Skeletal muscle tissue (tissue), 4 donors: Measurements from ENCODE around the gene FAM228A. TPM values are rescaled to one million over a fixed set of nuclear protein-coding genes. Genes with fewer than 3 reads are reported as not detected.
"Not testable (repeated sequence)": the region's sequence is repeated elsewhere in the genome, so short reads cannot be mapped to it uniquely, and the experiment has no call there.

Experiments used
- H3K27ac ChIP-seq: one replicate; pipeline ENCODE4 v1.7.0; 2013; ENCODE audit warnings: mild to moderate bottlenecking, low read depth, low read length, inconsistent platforms
- H3K27me3 ChIP-seq, 3 donors: one replicate each; pipeline ENCODE4 v1.7.0; 2013; ENCODE audit warnings: low read length in 3 of 3; ENCODE audit not compliant: control insufficient read depth in 3 of 3, insufficient read depth in 3 of 3
- H3K36me3 ChIP-seq, 3 donors: one replicate each; pipeline ENCODE4 v1.7.0; 2013; ENCODE audit warnings: low read length in 3 of 3; ENCODE audit not compliant: control insufficient read depth in 3 of 3, insufficient read depth in 3 of 3
- H3K4me1 ChIP-seq, 3 donors: one replicate each; pipeline ENCODE4 v1.7.0; 2013; ENCODE audit warnings: low read length in 3 of 3, mild to moderate bottlenecking in 3 of 3; ENCODE audit not compliant: control insufficient read depth in 3 of 3, insufficient read depth in 3 of 3
- H3K4me3 ChIP-seq, 3 donors: one replicate each; pipeline ENCODE4 v1.7.0; 2013; ENCODE audit warnings: low read length in 3 of 3
- H3K9ac ChIP-seq, 3 donors: one replicate each; pipeline ENCODE4 v1.7.0; 2013; ENCODE audit warnings: low read length in 3 of 3, mild to moderate bottlenecking in 3 of 3, moderate library complexity in 2 of 3, low read depth in 1 of 3
- H3K9me3 ChIP-seq, 3 donors: one replicate each; pipeline ENCODE4 v1.7.0; 2013; ENCODE audit warnings: low read length in 3 of 3; ENCODE audit not compliant: control insufficient read depth in 3 of 3
- total RNA-seq: library from RNA; depleted of rRNA; stranded (reverse); fragments of >200 nt; gene quantifications from one replicate; pipeline ENCODE4 v1.2.3, GENCODE V29; 2014
- donor health status: Osteomylitis.

FAM228A gene
- total RNA-seq, 1 donor from 2014 or later: 0.52 TPM

GRCh38 chr2:24183366-24184069 lies 8.7 kb downstream of the FAM228A start:
- H3K36me3 ChIP-seq: no peaks in the 10 kb centered on the region
- no peak overlapping the region for H3K4me3 ChIP-seq
- no peaks in the 10 kb centered on the region for H3K4me1 ChIP-seq
- H3K27ac ChIP-seq: no peak overlapping the region
- no peaks in the 10 kb centered on the region for H3K27me3 ChIP-seq
- H3K9me3 ChIP-seq: no peaks in the 10 kb centered on the region
- no peak overlapping the region for H3K9ac ChIP-seq

DNA sequence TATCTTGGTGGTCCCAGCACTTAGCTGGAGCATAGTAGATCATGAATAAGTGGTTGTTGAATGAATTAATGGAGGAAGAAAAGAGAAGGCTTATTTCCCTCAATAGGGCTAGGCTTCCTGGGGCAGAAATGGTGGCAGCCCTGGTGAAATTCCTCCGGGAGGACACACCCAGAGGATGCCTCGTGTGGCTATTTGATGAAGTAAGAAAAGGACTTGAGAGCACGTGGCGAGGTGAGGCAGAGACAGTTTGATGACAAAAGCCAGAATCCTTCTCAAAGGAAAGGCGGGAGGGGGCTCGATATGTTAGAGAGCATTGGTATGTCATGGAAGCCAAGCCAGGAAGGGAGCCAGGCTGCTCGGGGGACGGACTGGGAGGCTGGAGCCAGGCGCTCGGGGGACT lies 14.7 kb downstream of the FAM228A start:
- H3K27ac ChIP-seq: no peak overlapping the region
- H3K4me3 ChIP-seq: no peak overlapping the region
- H3K9ac ChIP-seq: no peak overlapping the region
- no peaks in the 10 kb centered on the region for H3K4me1 ChIP-seq
- H3K27me3 ChIP-seq: no peaks in the 10 kb centered on the region
- peaks cover 0 to 2% (median 0%) of the 10 kb centered on the region in 3 donors for H3K36me3 ChIP-seq
- H3K9me3 ChIP-seq: no peaks in the 10 kb centered on the region

GRCh38 chr2:24190503-24190902 lies 15.7 kb downstream of the FAM228A start:
- H3K36me3 ChIP-seq: peaks cover 0 to 2% (median 0%) of the 10 kb centered on the region in 3 donors
- H3K27ac ChIP-seq: no peak overlapping the region
- H3K9ac ChIP-seq: no peak overlapping the region
- H3K4me3 ChIP-seq: no peak overlapping the region
- H3K4me1 ChIP-seq: no peaks in the 10 kb centered on the region
- H3K27me3 ChIP-seq: no peaks in the 10 kb centered on the region
- H3K9me3 ChIP-seq: no peaks in the 10 kb centered on the region

DNA sequence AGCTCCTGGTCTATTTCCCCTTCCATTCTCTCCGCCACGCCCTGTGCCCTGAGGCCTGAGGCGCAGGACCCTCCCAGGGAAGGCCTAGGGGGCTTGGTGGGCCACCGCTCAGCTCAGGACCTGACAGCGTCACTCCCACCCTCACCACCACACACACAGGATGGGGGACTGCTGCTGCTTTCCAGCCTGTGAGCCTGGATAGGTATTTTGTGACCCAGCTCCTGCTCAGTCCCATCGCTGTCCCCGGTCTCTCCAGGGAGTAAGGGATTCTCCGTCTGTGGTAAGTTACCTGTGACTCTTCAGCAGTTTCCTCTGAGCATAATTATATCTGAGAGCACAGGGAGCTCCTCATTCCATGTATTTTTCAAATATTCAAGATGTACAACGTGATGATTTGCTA lies 16.3 kb downstream of the FAM228A start:
- Histone ChIP-seq H3K9ac (no peak overlapping the region), H3K27me3 (no peaks in the 10 kb centered on the region), H3K9me3 (no peaks in the 10 kb centered on the region), H3K4me1 (no peaks in the 10 kb centered on the region), H3K4me3 (no peak overlapping the region), H3K36me3 (peaks cover 0 to 2% (median 0%) of the 10 kb centered on the region in 3 donors), H3K27ac (no peak overlapping the region)

DNA sequence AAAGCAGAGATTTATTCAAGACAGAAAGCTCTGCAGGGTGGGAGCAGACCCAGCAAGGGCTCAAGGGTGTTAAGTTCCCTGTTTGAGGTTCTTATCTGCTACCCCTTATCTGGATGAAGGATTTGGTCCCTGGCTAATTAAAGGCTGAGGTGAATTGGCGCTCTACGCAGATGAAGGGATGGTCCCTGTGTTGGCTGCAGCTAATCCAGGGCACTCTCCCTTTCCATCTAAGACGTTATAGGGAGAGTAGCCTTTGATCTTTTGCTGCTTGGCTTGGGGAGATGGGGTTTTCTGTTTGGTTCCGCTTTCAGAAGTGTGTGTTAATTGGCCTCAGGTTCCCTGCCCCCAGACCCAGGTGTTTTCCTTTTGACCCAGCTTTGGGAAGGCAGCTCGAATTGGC lies 17.0 kb downstream of the FAM228A start:
- Histone ChIP-seq H3K4me1 (no peaks in the 10 kb centered on the region), H3K9me3 (no peaks in the 10 kb centered on the region), H3K27me3 (no peaks in the 10 kb centered on the region), H3K9ac (no peak overlapping the region), H3K36me3 (peaks cover 0 to 2% (median 0%) of the 10 kb centered on the region in 3 donors), H3K4me3 (no peak overlapping the region), H3K27ac (no peak overlapping the region)

DNA sequence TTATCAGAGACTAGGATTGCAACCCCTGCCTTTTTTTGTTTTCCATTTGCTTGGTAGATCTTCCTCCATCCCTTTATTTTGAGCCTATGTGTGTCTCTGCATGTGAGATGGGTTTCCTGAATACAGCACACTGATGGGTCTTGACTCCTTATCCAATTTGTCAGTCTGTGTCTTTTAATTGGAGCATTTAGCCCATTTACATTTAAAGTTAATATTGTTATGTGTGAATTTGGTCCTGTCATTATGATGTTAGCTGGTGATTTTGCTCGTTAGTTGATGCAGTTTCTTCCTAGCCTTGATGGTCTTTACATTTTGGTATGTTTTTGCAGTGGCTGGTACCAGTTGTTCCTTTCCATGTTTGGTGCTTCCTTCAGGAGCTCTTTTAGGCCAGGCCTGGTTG lies 22.4 kb downstream of the FAM228A start:
- H3K27ac ChIP-seq, H3K9me3 ChIP-seq, H3K27me3 ChIP-seq, H3K36me3 ChIP-seq, H3K9ac ChIP-seq, H3K4me1 ChIP-seq, H3K4me3 ChIP-seq: not testable (repeated sequence)

DNA sequence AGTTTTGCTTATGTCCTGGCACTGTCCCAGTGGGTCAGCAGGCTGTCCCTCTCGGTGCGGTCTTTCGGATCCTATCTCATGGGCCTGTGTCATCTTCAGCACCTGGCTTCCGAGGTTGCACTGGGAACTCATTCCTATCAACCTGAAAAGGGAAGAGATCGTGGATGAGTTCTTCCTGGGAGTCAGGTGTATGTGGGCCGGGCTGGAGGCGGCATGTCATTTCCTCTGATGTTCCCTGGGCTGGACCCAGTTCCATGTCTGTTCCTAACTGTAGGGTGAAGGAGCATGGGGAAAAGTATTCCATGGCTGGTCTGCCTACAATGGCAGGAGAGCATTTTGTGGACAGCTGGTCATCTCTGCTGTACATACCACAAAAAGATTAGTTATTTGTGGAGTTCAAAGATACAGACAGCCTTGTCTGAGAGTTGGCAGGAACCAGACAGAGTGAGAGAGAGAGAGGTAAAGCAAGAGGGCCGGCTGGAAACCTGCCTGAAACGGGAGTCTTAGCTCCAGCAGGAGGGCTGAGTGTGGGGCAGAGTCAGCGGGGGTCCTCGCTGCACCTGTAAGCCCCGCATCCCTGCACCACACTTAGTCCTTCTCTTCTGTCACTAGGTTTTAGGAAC lies 25.2 kb downstream of the FAM228A start:
- Histone ChIP-seq H3K36me3 (peaks cover 18 to 20% (median 19%) of the 10 kb centered on the region in 3 donors), H3K4me1 (no peaks in the 10 kb centered on the region), H3K27me3 (no peaks in the 10 kb centered on the region), H3K9ac (no peak overlapping the region), H3K4me3 (no peak overlapping the region), H3K9me3 (no peaks in the 10 kb centered on the region), H3K27ac (no peak overlapping the region)

DNA sequence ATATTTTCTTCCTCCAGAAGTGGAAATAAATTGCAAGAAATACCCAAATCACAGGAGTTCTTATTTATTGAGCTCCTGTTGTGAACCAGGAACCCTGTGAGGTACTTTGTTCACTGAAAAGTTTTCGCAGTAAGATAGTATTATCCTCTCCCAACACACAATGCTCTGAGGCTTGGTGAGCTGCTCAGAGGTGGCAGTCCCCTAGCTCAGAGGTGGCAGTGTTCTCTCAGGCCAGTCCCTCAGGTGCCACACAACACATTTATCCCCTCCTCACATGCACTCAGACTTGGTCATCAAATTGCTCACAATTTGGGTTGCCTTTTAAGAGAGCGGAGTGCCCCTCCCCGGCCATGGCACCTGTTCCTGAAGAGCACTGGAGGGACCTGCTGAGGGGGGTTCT lies 25.9 kb downstream of the FAM228A start:
- H3K4me3 ChIP-seq: no peak overlapping the region
- no peak overlapping the region for H3K27ac ChIP-seq
- H3K36me3 ChIP-seq: peaks cover 24 to 26% (median 25%) of the 10 kb centered on the region in 3 donors
- H3K9ac ChIP-seq: no peak overlapping the region
- no peaks in the 10 kb centered on the region for H3K4me1 ChIP-seq
- no peaks in the 10 kb centered on the region for H3K9me3 ChIP-seq
- H3K27me3 ChIP-seq: no peaks in the 10 kb centered on the region

DNA sequence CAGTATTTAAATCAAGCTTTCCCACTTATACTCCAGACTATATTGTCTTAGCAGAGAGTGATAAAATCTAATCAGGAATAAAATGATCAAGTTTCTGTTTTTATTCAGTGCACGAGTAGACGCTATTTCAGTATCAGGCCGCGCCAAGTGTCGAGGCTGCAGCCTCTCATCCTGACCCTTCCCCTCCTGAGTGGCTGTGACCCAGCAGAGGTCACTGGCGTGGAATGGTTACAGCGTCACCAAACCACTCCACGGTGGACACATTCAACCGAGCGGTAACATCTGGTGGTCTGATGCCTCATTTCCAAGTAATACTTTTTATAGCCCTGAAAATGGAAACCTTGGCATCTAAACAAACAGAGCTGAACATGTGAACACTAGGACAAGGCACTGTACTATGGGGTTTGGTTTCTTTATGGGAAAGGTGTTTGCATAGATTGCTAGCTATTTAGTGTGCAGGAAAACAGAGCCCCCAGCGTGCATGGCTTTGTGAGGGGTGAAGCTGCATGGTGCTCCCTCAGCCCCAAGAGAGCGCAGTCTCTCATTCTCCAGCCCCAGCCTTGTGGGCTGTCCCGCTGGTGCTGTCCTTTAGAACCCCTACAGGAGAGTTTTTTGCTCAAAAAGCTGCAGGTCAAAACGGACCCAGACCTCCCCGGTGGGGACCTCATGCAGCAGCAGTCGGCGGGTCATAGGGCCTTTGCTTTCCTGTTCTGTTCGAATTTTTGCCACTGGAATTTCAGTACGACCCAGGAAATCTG lies 28.4 kb downstream of the FAM228A start:
- Histone ChIP-seq H3K4me3 (no peak overlapping the region), H3K36me3 (peaks cover 40 to 44% (median 40%) of the 10 kb centered on the region in 3 donors), H3K27ac (no peak overlapping the region), H3K27me3 (no peaks in the 10 kb centered on the region), H3K9me3 (no peaks in the 10 kb centered on the region), H3K4me1 (no peaks in the 10 kb centered on the region), H3K9ac (no peak overlapping the region)

DNA sequence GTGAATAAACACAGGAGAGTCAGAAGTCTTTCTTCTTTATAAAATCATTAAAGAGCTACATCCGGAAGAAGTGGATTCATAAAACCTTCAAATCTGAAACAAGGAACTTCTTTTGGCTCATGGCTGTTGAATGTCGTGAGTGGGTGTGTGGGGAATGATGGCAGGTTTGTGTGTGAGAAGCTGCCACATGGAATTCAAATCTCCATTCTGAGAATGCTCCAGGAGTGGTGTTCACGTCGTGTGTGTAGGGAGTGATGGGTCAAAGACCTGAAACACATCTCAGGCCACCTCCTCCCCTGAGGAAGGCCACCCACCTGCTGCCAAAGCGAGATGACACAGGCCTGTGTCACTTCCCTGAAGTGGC lies 28.9 kb downstream of the FAM228A start:
- H3K36me3 ChIP-seq: peaks cover 45 to 49% (median 45%) of the 10 kb centered on the region in 3 donors
- H3K9ac ChIP-seq: no peak overlapping the region
- no peak overlapping the region for H3K4me3 ChIP-seq
- H3K4me1 ChIP-seq: no peaks in the 10 kb centered on the region
- H3K27ac ChIP-seq: no peak overlapping the region
- no peaks in the 10 kb centered on the region for H3K9me3 ChIP-seq
- H3K27me3 ChIP-seq: no peaks in the 10 kb centered on the region
